ENCODE results near the gene PLSCR5.
A peak's percentile ranks its signal among the peaks of the same experiment; 100 is the strongest.

Gene PLSCR5

GRCh38 chr3:146543461-146544001 lies 61.6 kb downstream of the PLSCR5 start:
- peak overlapping the region; percentile 94 for H3K9ac ChIP-seq (ENCODE audit: low read length)
- H4K20me1 ChIP-seq (ENCODE audit: insufficient read depth, low read length) = no peaks in the 10 kb centered on the region; the same call in 1 of the 2 replicates
- peaks cover 33% of the 10 kb centered on the region for H3K79me2 ChIP-seq (ENCODE audit: low read length)
- no peak overlapping the region for H2AFZ ChIP-seq (ENCODE audit: low read depth, low read length)
- no peak overlapping the region for H3K27ac ChIP-seq (ENCODE audit: low read length)
- peaks cover 10% of the 10 kb centered on the region for H3K36me3 ChIP-seq (replicated peaks; ENCODE audit: low read depth, low read length)
- H3K9me3 ChIP-seq (ENCODE audit: insufficient read depth, low read length) = no peaks in the 10 kb centered on the region
- H3K27me3 ChIP-seq (ENCODE audit: low read depth, low read length) = no peaks in the 10 kb centered on the region
- no peak for TF ChIP-seq EZH2phosphoT487 (IDR thresholded peaks at IDR 0.05; ENCODE audit: low read depth)
- TF ChIP-seq, protein P1, sequence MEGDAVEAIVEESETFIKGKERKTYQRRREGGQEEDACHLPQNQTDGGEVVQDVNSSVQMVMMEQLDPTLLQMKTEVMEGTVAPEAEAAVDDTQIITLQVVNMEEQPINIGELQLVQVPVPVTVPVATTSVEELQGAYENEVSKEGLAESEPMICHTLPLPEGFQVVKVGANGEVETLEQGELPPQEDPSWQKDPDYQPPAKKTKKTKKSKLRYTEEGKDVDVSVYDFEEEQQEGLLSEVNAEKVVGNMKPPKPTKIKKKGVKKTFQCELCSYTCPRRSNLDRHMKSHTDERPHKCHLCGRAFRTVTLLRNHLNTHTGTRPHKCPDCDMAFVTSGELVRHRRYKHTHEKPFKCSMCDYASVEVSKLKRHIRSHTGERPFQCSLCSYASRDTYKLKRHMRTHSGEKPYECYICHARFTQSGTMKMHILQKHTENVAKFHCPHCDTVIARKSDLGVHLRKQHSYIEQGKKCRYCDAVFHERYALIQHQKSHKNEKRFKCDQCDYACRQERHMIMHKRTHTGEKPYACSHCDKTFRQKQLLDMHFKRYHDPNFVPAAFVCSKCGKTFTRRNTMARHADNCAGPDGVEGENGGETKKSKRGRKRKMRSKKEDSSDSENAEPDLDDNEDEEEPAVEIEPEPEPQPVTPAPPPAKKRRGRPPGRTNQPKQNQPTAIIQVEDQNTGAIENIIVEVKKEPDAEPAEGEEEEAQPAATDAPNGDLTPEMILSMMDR (IDR thresholded peaks at IDR 0.05; ENCODE audit: low read depth, low read length) = no peak
- H3K4me1 ChIP-seq (ENCODE audit: low read length) = peaks cover 41% of the 10 kb centered on the region
- H3K4me3 ChIP-seq (ENCODE audit: low read length) = peak overlapping the region; percentile 94
- H3K4me2 ChIP-seq (ENCODE audit: low read length) = peak overlapping the region; percentile 92

DNA sequence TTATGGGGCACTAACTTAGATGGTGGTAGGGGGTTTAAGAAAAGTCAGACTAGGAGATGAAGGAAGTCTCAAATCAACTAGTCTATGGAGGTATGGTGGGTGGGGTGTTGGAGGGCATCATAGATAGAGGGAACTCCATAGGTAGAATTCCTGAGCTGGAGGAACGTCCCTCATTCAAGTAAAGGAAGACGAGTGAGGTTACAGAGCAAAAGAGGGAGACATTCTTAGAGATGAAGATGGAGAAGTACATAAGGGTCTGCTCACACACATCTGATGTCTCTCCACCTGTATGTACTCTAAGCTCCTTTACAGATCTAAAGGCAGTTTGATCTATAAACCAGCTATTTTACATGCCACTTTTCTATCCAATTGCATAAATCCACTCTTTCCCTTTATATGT lies 62.2 kb downstream of the PLSCR5 start:
- Histone ChIP-seq H4K20me1 (ENCODE audit: insufficient read depth, low read length) (no peaks in the 10 kb centered on the region; the same call in 1 of the 2 replicates), H2AFZ (ENCODE audit: low read depth, low read length) (no peak overlapping the region), H3K9me3 (ENCODE audit: insufficient read depth, low read length) (no peaks in the 10 kb centered on the region), H3K27me3 (ENCODE audit: low read depth, low read length) (no peaks in the 10 kb centered on the region), H3K36me3 (replicated peaks; ENCODE audit: low read depth, low read length) (peaks cover 15% of the 10 kb centered on the region), H3K4me1 (ENCODE audit: low read length) (peaks cover 41% of the 10 kb centered on the region), H3K27ac (ENCODE audit: low read length) (no peak overlapping the region), H3K4me2 (ENCODE audit: low read length) (peak overlapping the region; percentile 92), H3K79me2 (ENCODE audit: low read length) (peaks cover 33% of the 10 kb centered on the region), H3K9ac (ENCODE audit: low read length) (peak overlapping the region; percentile 94), H3K4me3 (ENCODE audit: low read length) (peak overlapping the region; percentile 94)
- no peak for TF ChIP-seq EZH2phosphoT487 (IDR thresholded peaks at IDR 0.05; ENCODE audit: low read depth)

- Histone ChIP-seq H3K27me3 (ENCODE audit: low read depth, low read length) (no peaks in the 10 kb centered on the region), H3K27ac (ENCODE audit: low read length) (no peak overlapping the region), H3K4me1 (ENCODE audit: low read length) (peaks cover 41% of the 10 kb centered on the region), H3K9me3 (ENCODE audit: insufficient read depth, low read length) (no peaks in the 10 kb centered on the region), H3K36me3 (replicated peaks; ENCODE audit: low read depth, low read length) (peaks cover 20% of the 10 kb centered on the region), H3K9ac (ENCODE audit: low read length) (peak overlapping the region; percentile 2; the same call in 1 of the 2 replicates), H3K79me2 (ENCODE audit: low read length) (peaks cover 38% of the 10 kb centered on the region), H2AFZ (ENCODE audit: low read depth, low read length) (no peak overlapping the region), H4K20me1 (ENCODE audit: insufficient read depth, low read length) (no peaks in the 10 kb centered on the region; the same call in 1 of the 2 replicates), H3K4me2 (ENCODE audit: low read length) (peak overlapping the region; percentile 92), H3K4me3 (ENCODE audit: low read length) (peak overlapping the region; percentile 28)
- TF ChIP-seq EZH2phosphoT487 (IDR thresholded peaks at IDR 0.05; ENCODE audit: low read depth) = no peak
- TF ChIP-seq, protein P1 (IDR thresholded peaks at IDR 0.05; ENCODE audit: low read depth, low read length) = no peak
These were observed 63.0 kb downstream of the PLSCR5 start for GRCh38 chr3:146542179-146542578.

- no peaks in the 10 kb centered on the region for H3K27me3 ChIP-seq (ENCODE audit: low read depth, low read length)
- no peak overlapping the region for H2AFZ ChIP-seq (ENCODE audit: low read depth, low read length)
- H3K4me2 ChIP-seq (ENCODE audit: low read length) = peak overlapping the region; percentile 92
- peaks cover 46% of the 10 kb centered on the region for H3K79me2 ChIP-seq (ENCODE audit: low read length)
- peaks cover 25% of the 10 kb centered on the region for H3K36me3 ChIP-seq (replicated peaks; ENCODE audit: low read depth, low read length)
- H3K9ac ChIP-seq (ENCODE audit: low read length) = no peak overlapping the region
- H4K20me1 ChIP-seq (ENCODE audit: insufficient read depth, low read length) = no peaks in the 10 kb centered on the region; the same call in 1 of the 2 replicates
- H3K4me3 ChIP-seq (ENCODE audit: low read length) = peak overlapping the region; percentile 14; the same call in 1 of the 2 replicates
- peaks cover 41% of the 10 kb centered on the region for H3K4me1 ChIP-seq (ENCODE audit: low read length)
- TF ChIP-seq EZH2phosphoT487 (IDR thresholded peaks at IDR 0.05; ENCODE audit: low read depth) = no peak
- TF ChIP-seq, protein P1 (IDR thresholded peaks at IDR 0.05; ENCODE audit: low read depth, low read length) = no peak
- H3K27ac ChIP-seq (ENCODE audit: low read length) = peak overlapping the region; percentile 65
- H3K9me3 ChIP-seq (ENCODE audit: insufficient read depth, low read length) = no peaks in the 10 kb centered on the region
These were observed 64.2 kb downstream of the PLSCR5 start for GRCh38 chr3:146540978-146541377.

Measured in OCI-LY3 (cell line).